Gastroesophageal sphincter (tissue), 3 donors: ENCODE results near the gene FAM228A.

Experiments
- CTCF ChIP-seq, 4 experiments: fragments of 200-600 bp in 2 of 4; fragments of 450-650 bp in 2 of 4; sonication (generic) in 1 of 4; IDR thresholded peaks; one replicate each; pipeline ENCODE4 v1.5.1; 2017 to 2019; ENCODE audit warnings: antibody characterized with exemption in 4 of 4, mild to moderate bottlenecking in 2 of 4, moderate library complexity in 2 of 4
- POLR2A ChIP-seq, 2 donors: fragments of 450-650 bp; IDR thresholded peaks; one replicate each; pipeline ENCODE4 v1.6.1; 2017; ENCODE audit warnings: antibody characterized with exemption in 2 of 2, mild to moderate bottlenecking in 2 of 2, moderate library complexity in 1 of 2
- POLR2AphosphoS5 ChIP-seq: sonication (generic); formaldehyde crosslinking; IDR thresholded peaks from one replicate; pipeline ENCODE4 v1.6.1; 2017; ENCODE audit warnings: antibody characterized with exemption

- TF ChIP-seq POLR2AphosphoS5 (no peak), CTCF (IDR thresholded peaks at IDR 0.05) (no peak), POLR2A (IDR thresholded peaks at IDR 0.05) (no peak)
Observed at GRCh38 chr2:24158131-24158530, 16.7 kb upstream of the FAM228A start.
